IMR-90 (cell line): ENCODE measurements around the gene NUDCD3. TPM values are rescaled to one million over a fixed set of nuclear protein-coding genes. Genes with fewer than 3 reads are reported as not detected.

Experiments
- ATAC-seq: fragments of 200-7000 bp; cut with Tn5 transposase; 2 replicates; pipeline ENCODE4 v1.9.1; 2020; ENCODE audit warnings: low read depth, mild to moderate bottlenecking, moderate library complexity
- BruUV-seq: library from RNA; stranded (reverse); fragments of 400-500 nt; replicated peaks from 2 replicates; lab custom pipeline; 2021; lab: Mats Ljungman, UMichigan
- CTCF ChIA-PET: fragments of 300-600 bp; formaldehyde crosslinking; extraction: SDS; loops from one replicate; lab custom pipeline; 2021; ENCODE audit warnings: antibody characterized with exemption; lab: Yijun Ruan, JAX
- POLR2A ChIA-PET: fragments of 300-600 bp; sonication (Branson Sonifier 250); formaldehyde crosslinking; loops from one replicate; lab custom pipeline; 2022; ENCODE audit warnings: antibody characterized with exemption; ENCODE audit not compliant: unreplicated experiment; lab: Charles Lee
- DNase-seq: peaks from one replicate; pipeline ENCODE4 v3.0.0; 2013
- H2AFZ ChIP-seq: replicated peaks from 2 replicates; pipeline ENCODE3; 2013; ENCODE audit warnings: low read length, mild to moderate bottlenecking; ENCODE audit not compliant: poor library complexity
- H2AK5ac ChIP-seq: 2 replicates; pipeline ENCODE4 v1.6.1; 2013; ENCODE audit warnings: low read depth, low read length, inconsistent platforms
- H2AK9ac ChIP-seq: replicated peaks from 2 replicates; pipeline ENCODE3; 2013; ENCODE audit warnings: mild to moderate bottlenecking, low read depth, low read length, moderate library complexity; ENCODE audit not compliant: poor library complexity
- H2BK120ac ChIP-seq: 2 replicates; pipeline ENCODE4 v1.6.1; 2013; ENCODE audit warnings: low read depth, low read length, inconsistent platforms
- H2BK15ac ChIP-seq: 3 replicates; pipeline ENCODE4 v1.6.1; 2013; ENCODE audit warnings: low read depth, low read length, inconsistent platforms
- H2BK20ac ChIP-seq: 2 replicates; pipeline ENCODE4 v1.6.1; 2013; ENCODE audit warnings: low read depth, mild to moderate bottlenecking, inconsistent platforms, low read length, moderate library complexity
- H2BK5ac ChIP-seq: 2 replicates; pipeline ENCODE4 v1.6.1; 2013; ENCODE audit warnings: mild to moderate bottlenecking, low read depth, low read length, inconsistent platforms; ENCODE audit not compliant: poor library complexity, severe bottlenecking
- H3K14ac ChIP-seq: replicated peaks from 2 replicates; pipeline ENCODE4 v1.6.1; 2013; ENCODE audit warnings: low read depth, low read length, inconsistent platforms
- H3K18ac ChIP-seq: 2 replicates; pipeline ENCODE4 v1.6.1; 2013; ENCODE audit warnings: low read depth, low read length, control low read depth
- H3K23ac ChIP-seq: 2 replicates; pipeline ENCODE4 v1.6.1; 2013; ENCODE audit warnings: low read depth, low read length, inconsistent platforms
- H3K27ac ChIP-seq: 2 replicates; pipeline ENCODE4 v1.5.1; 2013; ENCODE audit warnings: mild to moderate bottlenecking, control low read depth, low read length; ENCODE audit not compliant: insufficient read depth
- H3K27me3 ChIP-seq: 2 replicates; pipeline ENCODE4 v1.6.1; 2013; ENCODE audit warnings: low read length; ENCODE audit not compliant: control insufficient read depth, insufficient read depth
- H3K36me3 ChIP-seq: 2 replicates; pipeline ENCODE4 v1.6.1; 2013; ENCODE audit warnings: low read length, mixed read lengths; ENCODE audit not compliant: control insufficient read depth, insufficient read depth
- H3K4ac ChIP-seq: 2 replicates; pipeline ENCODE4 v1.6.1; 2013; ENCODE audit warnings: low read depth, low read length, inconsistent platforms
- H3K4me1 ChIP-seq: 2 replicates; pipeline ENCODE4 v1.6.1; 2013; ENCODE audit warnings: low read length, mixed read lengths; ENCODE audit not compliant: control insufficient read depth, insufficient read depth
- H3K4me2 ChIP-seq: 2 replicates; pipeline ENCODE4 v1.6.1; 2013; ENCODE audit warnings: low read depth, mild to moderate bottlenecking, control low read depth, low read length, moderate library complexity
- H3K4me3 ChIP-seq: 2 replicates; pipeline ENCODE4 v1.5.1; 2013; ENCODE audit warnings: low read depth, mild to moderate bottlenecking, control low read depth, low read length, moderate library complexity; ENCODE audit not compliant: insufficient read depth
- H3K56ac ChIP-seq: 2 replicates; pipeline ENCODE4 v1.6.1; 2013; ENCODE audit warnings: low read length, inconsistent platforms; ENCODE audit not compliant: insufficient read depth; ENCODE audit errors: extremely low read depth
- H3K79me1 ChIP-seq, 2 experiments: 2 replicates each; pipeline ENCODE4 v1.6.1; 2013; ENCODE audit warnings: low read length in 2 of 2, inconsistent platforms in 1 of 2, low read depth in 1 of 2
- H3K9ac ChIP-seq: 2 replicates; pipeline ENCODE4 v1.6.1; 2013; ENCODE audit warnings: low read depth, low read length, control low read depth
- H3K9me1 ChIP-seq: 2 replicates; pipeline ENCODE4 v1.6.1; 2013; ENCODE audit warnings: low read length, inconsistent platforms; ENCODE audit not compliant: insufficient read depth
- H3K9me3 ChIP-seq: 2 replicates; pipeline ENCODE4 v1.6.1; 2013; ENCODE audit warnings: low read length; ENCODE audit not compliant: control insufficient read depth, insufficient read depth
- H4K20me1 ChIP-seq: 2 replicates; pipeline ENCODE4 v1.6.1; 2013; ENCODE audit warnings: low read length, inconsistent platforms; ENCODE audit not compliant: insufficient read depth
- H4K5ac ChIP-seq: 2 replicates; pipeline ENCODE4 v1.6.1; 2013; ENCODE audit warnings: mild to moderate bottlenecking, low read depth, low read length, control low read depth
- H4K8ac ChIP-seq, 2 experiments: 2 replicates each; pipeline ENCODE4 v1.6.1; 2013; ENCODE audit warnings: low read depth in 2 of 2, low read length in 2 of 2, control low read depth in 1 of 2, inconsistent platforms in 1 of 2
- H4K91ac ChIP-seq: 2 replicates; pipeline ENCODE4 v1.6.1; 2013; ENCODE audit warnings: low read depth, low read length, inconsistent platforms; ENCODE audit not compliant: insufficient read depth
- CEBPB ChIP-seq: IDR thresholded peaks from 2 replicates; pipeline ENCODE4 v1.6.1; 2012; ENCODE audit warnings: low read depth, low read length, improper control_type of control experiment
- CHD1 ChIP-seq: IDR thresholded peaks from 2 replicates; pipeline ENCODE4 v1.6.1; 2012; ENCODE audit warnings: low read depth, low read length, improper control_type of control experiment
- FOS ChIP-seq: fragments of 150-350 bp; IDR thresholded peaks from 2 replicates; pipeline ENCODE4 v1.6.1; 2016; ENCODE audit warnings: low read depth, low read length
- NFE2L2 ChIP-seq: fragments of 150-350 bp; IDR thresholded peaks from 2 replicates; pipeline ENCODE4 v1.6.1; 2016; ENCODE audit warnings: low read depth, mild to moderate bottlenecking, low read length
- WGBS, 2 experiments: methylation state at CpG; one replicate each; pipeline versions ENCODE4 v1.1.5 to v1.1.7; 2013; ENCODE audit warnings: missing lambda C conversion rate in 2 of 2; ENCODE audit not compliant: insufficient read length in 1 of 2; ENCODE audit errors: extremely low coverage in 2 of 2; 5-methylcytosine and 5-hydroxymethylcytosine counted together
- dilution Hi-C: fragments of 300-500 bp; cut with HindIII; formaldehyde crosslinking; loops from one replicate; pipeline ENCODE4 v1.14.3; 2018; ENCODE audit warnings: low sequenced_read_pairs; ENCODE audit not compliant: unreplicated experiment
- in situ Hi-C: fragments of 300-500 bp; cut with MboI; formaldehyde crosslinking; loops from 3 replicates; pipeline ENCODE4 v1.14.3; 2019; ENCODE audit warnings: low sequenced_read_pairs, inconsistent platforms, mixed read lengths
- intact Hi-C: fragments of 100-400 bp; cut with micrococcal nuclease; formaldehyde crosslinking; loops from 2 replicates; pipeline ENCODE4 v1.10.0; 2022
- polyA plus RNA-seq, 3 experiments: library from polyadenylated mRNA; depleted of rRNA; stranded (reverse); fragments of >200 nt; gene quantifications; 2 replicates each; pipeline ENCODE4 v1.2.3, GENCODE V29; 2012; ENCODE audit warnings: low replicate concordance in 1 of 3
- total RNA-seq: library from RNA; depleted of rRNA; stranded (reverse); fragments of >200 nt; gene quantifications from 2 replicates; pipeline ENCODE4 v1.2.3, GENCODE V29; 2012
- TF ChIP-seq, protein P1 (sequence below): conservative IDR thresholded peaks from 2 replicates; pipeline ENCODE4 v1.5.1; 2012; ENCODE audit warnings: mild to moderate bottlenecking, low read depth, low read length, improper control_type of control experiment
- TF ChIP-seq, protein P2 (sequence below): fragments of 150-350 bp; IDR thresholded peaks from 2 replicates; pipeline ENCODE4 v1.6.1; 2017; ENCODE audit warnings: mild to moderate bottlenecking, antibody characterized with exemption, low read length, low read depth

The NUDCD3 gene
- total and polyA plus RNA-seq, 2 of the 4 experiments (the other 2 are of a cell fraction), result 49.5 to 76.0 TPM

DNA sequence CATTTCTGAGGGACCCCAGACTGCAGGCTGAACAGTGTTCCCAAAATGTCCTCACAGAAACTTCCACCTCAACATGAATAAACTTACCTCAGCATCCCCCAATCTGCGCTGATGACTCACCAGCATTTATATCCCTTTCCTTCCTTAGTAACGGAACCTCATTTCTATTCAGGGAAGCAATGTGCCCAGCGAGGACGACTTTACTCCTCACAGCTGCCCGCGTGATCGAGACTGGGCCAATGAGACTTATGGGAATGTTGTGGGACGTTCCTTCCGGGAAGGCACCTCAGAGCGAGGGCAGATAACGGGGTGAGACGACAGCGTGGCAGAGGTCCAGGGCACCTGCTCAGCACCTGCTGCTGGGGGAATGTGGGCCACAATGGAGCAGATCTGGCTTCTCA lies 91.9 kb downstream of the NUDCD3 start:
- Histone ChIP-seq H3K79me1 (peaks cover 34 to 86% of the 10 kb centered on the region in 2 experiments), H3K56ac (no peak overlapping the region), H2BK120ac (no peak overlapping the region), H2BK20ac (no peak overlapping the region), H3K14ac (no peak overlapping the region), H3K4ac (no peak overlapping the region), H4K20me1 (peaks cover 29% of the 10 kb centered on the region), H2AK5ac (no peak overlapping the region), H2BK15ac (no peak overlapping the region), H3K4me2 (no peak overlapping the region), H3K27ac (no peak overlapping the region), H3K9ac (no peak overlapping the region), H2BK5ac (no peak overlapping the region), H4K5ac (no peak overlapping the region), H4K8ac (no peak overlapping the region), H3K4me3 (no peak overlapping the region), H3K18ac (no peak overlapping the region), H2AFZ (no peak overlapping the region), H3K23ac (no peak overlapping the region), H3K4me1 (peaks cover 13% of the 10 kb centered on the region), H3K9me3 (no peaks in the 10 kb centered on the region), H2AK9ac (no peak overlapping the region), H3K9me1 (peaks cover 35% of the 10 kb centered on the region), H4K91ac (no peak overlapping the region), H3K36me3 (peaks cover 21% of the 10 kb centered on the region), H3K27me3 (no peaks in the 10 kb centered on the region)
- no peak for ATAC-seq
- intact Hi-C loops, result no loop called here
- BruUV-seq, result no TSS peak
- DNase-seq, result no peak
- WGBS, 2 experiments, result 100% methylated on average over 1 of the region's 13 CpGs; no CpG with 5 or more reads in 1 of the 2 experiments
- ChIA-PET CTCF (no interaction called here), POLR2A (no interaction called here)
- dilution Hi-C loops, result no loop called here
- in situ Hi-C loops, result no loop called here
- TF ChIP-seq CHD1 (no peak), CEBPB (no peak), NFE2L2 (no peak), FOS (no peak)
- TF ChIP-seq, protein P1, sequence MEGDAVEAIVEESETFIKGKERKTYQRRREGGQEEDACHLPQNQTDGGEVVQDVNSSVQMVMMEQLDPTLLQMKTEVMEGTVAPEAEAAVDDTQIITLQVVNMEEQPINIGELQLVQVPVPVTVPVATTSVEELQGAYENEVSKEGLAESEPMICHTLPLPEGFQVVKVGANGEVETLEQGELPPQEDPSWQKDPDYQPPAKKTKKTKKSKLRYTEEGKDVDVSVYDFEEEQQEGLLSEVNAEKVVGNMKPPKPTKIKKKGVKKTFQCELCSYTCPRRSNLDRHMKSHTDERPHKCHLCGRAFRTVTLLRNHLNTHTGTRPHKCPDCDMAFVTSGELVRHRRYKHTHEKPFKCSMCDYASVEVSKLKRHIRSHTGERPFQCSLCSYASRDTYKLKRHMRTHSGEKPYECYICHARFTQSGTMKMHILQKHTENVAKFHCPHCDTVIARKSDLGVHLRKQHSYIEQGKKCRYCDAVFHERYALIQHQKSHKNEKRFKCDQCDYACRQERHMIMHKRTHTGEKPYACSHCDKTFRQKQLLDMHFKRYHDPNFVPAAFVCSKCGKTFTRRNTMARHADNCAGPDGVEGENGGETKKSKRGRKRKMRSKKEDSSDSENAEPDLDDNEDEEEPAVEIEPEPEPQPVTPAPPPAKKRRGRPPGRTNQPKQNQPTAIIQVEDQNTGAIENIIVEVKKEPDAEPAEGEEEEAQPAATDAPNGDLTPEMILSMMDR, result no peak
- TF ChIP-seq, protein P2, sequence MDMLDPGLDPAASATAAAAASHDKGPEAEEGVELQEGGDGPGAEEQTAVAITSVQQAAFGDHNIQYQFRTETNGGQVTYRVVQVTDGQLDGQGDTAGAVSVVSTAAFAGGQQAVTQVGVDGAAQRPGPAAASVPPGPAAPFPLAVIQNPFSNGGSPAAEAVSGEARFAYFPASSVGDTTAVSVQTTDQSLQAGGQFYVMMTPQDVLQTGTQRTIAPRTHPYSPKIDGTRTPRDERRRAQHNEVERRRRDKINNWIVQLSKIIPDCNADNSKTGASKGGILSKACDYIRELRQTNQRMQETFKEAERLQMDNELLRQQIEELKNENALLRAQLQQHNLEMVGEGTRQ, result no peak
